ENCODE measurements around the gene OXNAD1. TPM values are rescaled to one million over a fixed set of nuclear protein-coding genes. Genes with fewer than 3 reads are reported as not detected.
A peak's percentile ranks its signal among the peaks of the same experiment; 100 is the strongest.

The OXNAD1 gene
- total RNA-seq, 2 donors from 2014 or later: 13.5 to 18.8 TPM

- Histone ChIP-seq H3K27me3 (no peaks in the 10 kb centered on the region), H3K4me1 (peaks cover 33% of the 10 kb centered on the region), H3K27ac (peak overlapping the region in 2 of 4 donors; percentile 52 to 56), H3K36me3 (replicated peaks in 1 of 2; ENCODE audit: insufficient read depth in 1 of 2, low read depth in 2 of 2) (no peaks in the 10 kb centered on the region), H3K9me3 (no peaks in the 10 kb centered on the region), H3K4me3 (no peak overlapping the region)
- ATAC-seq (no peak), DNase-seq (no peak)
- 46 to 56% methylated on average over 2 of the region's 2 CpGs for WGBS, 2 donors
- intact Hi-C loops (cut with DNase I): no loop called here
- TF ChIP-seq CTCF (IDR thresholded peaks at IDR 0.05) (no peak), POLR2A (IDR thresholded peaks at IDR 0.05) (no peak)
Observed at GRCh38 chr3:16252988-16253387, 12.0 kb upstream of the OXNAD1 start.

- ATAC-seq (peak; percentile 76), DNase-seq (peak; percentile 36 to 59 (median 47))
- Histone ChIP-seq H3K4me3 (no peak overlapping the region), H3K36me3 (replicated peaks in 1 of 2; ENCODE audit: insufficient read depth in 1 of 2, low read depth in 2 of 2) (no peaks in the 10 kb centered on the region), H3K27ac (peak overlapping the region in 2 of 4 donors; percentile 52 to 56), H3K27me3 (no peaks in the 10 kb centered on the region), H3K9me3 (no peaks in the 10 kb centered on the region), H3K4me1 (peaks cover 33% of the 10 kb centered on the region)
- intact Hi-C loops (cut with DNase I): no loop called here
- TF ChIP-seq CTCF (IDR thresholded peaks at IDR 0.05) (no peak), POLR2A (IDR thresholded peaks at IDR 0.05) (no peak)
- 77 to 79% methylated on average over 7 of the region's 7 CpGs for WGBS, 2 donors
Observed at GRCh38 chr3:16253601-16254000, 11.4 kb upstream of the OXNAD1 start.

GRCh38 chr3:16254916-16255315 is 10.1 kb upstream of the OXNAD1 start:
- WGBS, 2 donors: 72 to 88% methylated on average over 5 of the region's 5 CpGs
- intact Hi-C loops (cut with DNase I): no loop called here
- DNase-seq (no peak), ATAC-seq (no peak)
- Histone ChIP-seq H3K9me3 (no peaks in the 10 kb centered on the region), H3K4me3 (no peak overlapping the region), H3K27ac (no peak overlapping the region), H3K36me3 (replicated peaks in 1 of 2; ENCODE audit: insufficient read depth in 1 of 2, low read depth in 2 of 2) (peaks cover 0 to 6% of the 10 kb centered on the region in 2 donors), H3K4me1 (peaks cover 28% of the 10 kb centered on the region), H3K27me3 (no peaks in the 10 kb centered on the region)
- TF ChIP-seq POLR2A (IDR thresholded peaks at IDR 0.05) (no peak), CTCF (IDR thresholded peaks at IDR 0.05) (no peak)

GRCh38 chr3:16255326-16255725 is 9.7 kb upstream of the OXNAD1 start:
- 79 to 87% methylated on average over 3 of the region's 3 CpGs for WGBS, 2 donors
- DNase-seq: no peak
- no peak for ATAC-seq

More at GRCh38 chr3:16255326-16255725, 9.7 kb upstream of the OXNAD1 start:
- no peaks in the 10 kb centered on the region for H3K27me3 ChIP-seq
- H3K4me3 ChIP-seq: no peak overlapping the region
- intact Hi-C loops (cut with DNase I): no loop called here
- no peak for TF ChIP-seq CTCF (IDR thresholded peaks at IDR 0.05)
- TF ChIP-seq POLR2A (IDR thresholded peaks at IDR 0.05): no peak
- peaks cover 28% of the 10 kb centered on the region for H3K4me1 ChIP-seq
- no peaks in the 10 kb centered on the region for H3K9me3 ChIP-seq
- H3K27ac ChIP-seq: no peak overlapping the region
- peaks cover 0 to 8% of the 10 kb centered on the region in 2 donors for H3K36me3 ChIP-seq (replicated peaks in 1 of 2; ENCODE audit: insufficient read depth in 1 of 2, low read depth in 2 of 2)

Data from body of pancreas (tissue), 4 donors.